H7 (cell line): Measurements from ENCODE around the gene NRF1. TPM values are rescaled to one million over a fixed set of nuclear protein-coding genes. Genes with fewer than 3 reads are reported as not detected.

Experiments used
- DNase-seq: peaks from one replicate; pipeline ENCODE4 v3.0.0; 2012
- H3K27me3 ChIP-seq: 2 replicates; pipeline ENCODE4 v1.6.0; 2011; ENCODE audit warnings: mild to moderate bottlenecking, low read length; ENCODE audit not compliant: control insufficient read depth, insufficient read depth
- H3K36me3 ChIP-seq: replicated peaks from 2 replicates; pipeline ENCODE4 v1.5.1; 2011; ENCODE audit warnings: low read length; ENCODE audit not compliant: control insufficient read depth, insufficient read depth
- H3K4me3 ChIP-seq: 2 replicates; pipeline ENCODE4 v1.5.1; 2011; ENCODE audit warnings: low read depth, mild to moderate bottlenecking, control low read depth, low read length, moderate library complexity; ENCODE audit not compliant: insufficient read depth
- total RNA-seq: library from RNA; depleted of rRNA; stranded (reverse); fragments of >200 nt; shearing (Covaris generic); gene quantifications from 2 replicates; pipeline ENCODE4 v1.2.3, GENCODE V29; 2014

NRF1 gene
- total RNA-seq, 1 experiment from 2014 or later = 13.7 TPM

DNA sequence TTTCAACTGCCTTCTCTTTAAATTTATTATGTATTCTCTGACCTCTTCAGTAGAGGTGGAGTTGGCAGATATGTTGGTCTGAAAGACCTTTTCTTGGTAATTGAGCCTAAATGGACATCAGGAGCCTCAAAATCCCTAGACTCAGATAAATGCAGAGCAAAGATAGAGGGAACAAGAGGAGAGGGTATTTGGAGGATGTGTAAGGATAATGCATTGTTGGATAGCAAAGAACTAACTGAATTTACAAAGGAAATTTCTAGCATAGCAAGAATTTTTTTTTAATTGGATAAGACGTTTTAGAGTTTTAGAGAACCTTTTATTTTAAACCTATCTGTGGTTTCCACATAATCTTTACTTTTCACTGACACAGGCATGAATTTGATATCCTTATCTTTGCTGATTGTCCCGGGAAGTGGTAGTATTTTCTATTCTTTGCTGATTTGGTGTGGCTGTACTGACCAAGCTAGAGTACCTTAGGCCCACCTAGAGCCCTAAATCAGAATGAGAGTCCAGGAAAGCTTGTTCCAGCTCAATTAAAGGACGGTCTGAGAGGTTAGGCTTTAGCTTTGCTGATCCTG lies 91.3 kb downstream of the NRF1 start:
- Histone ChIP-seq H3K27me3 (no peaks in the 10 kb centered on the region), H3K36me3 (no peaks in the 10 kb centered on the region), H3K4me3 (no peak overlapping the region)
- DNase-seq = no peak

DNA sequence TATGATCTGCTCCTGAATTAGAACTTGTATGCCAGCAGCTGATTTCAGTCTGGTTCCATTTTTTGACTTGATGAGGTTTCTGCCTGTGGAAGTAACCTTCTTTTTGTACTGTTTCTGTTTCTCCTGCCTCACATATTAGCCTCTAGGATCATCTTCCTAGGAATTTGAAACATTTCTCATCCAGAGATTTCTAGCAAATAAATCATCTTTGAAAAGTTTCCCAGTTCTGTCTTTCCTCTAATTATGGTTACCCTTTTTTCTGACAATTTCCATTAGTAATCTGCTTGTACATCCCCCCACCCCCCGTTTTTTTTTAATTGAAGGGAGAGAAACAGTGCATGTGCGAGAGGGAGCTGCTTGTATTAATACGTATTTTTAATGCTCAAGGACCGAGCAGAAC lies 92.2 kb downstream of the NRF1 start:
- no peaks in the 10 kb centered on the region for H3K36me3 ChIP-seq
- no peaks in the 10 kb centered on the region for H3K27me3 ChIP-seq
- DNase-seq = no peak
- no peak overlapping the region for H3K4me3 ChIP-seq

- H3K36me3 ChIP-seq = peaks cover 6% of the 10 kb centered on the region
- H3K4me3 ChIP-seq = no peak overlapping the region
- DNase-seq = no peak
- H3K27me3 ChIP-seq = no peaks in the 10 kb centered on the region
Measured at GRCh38 chr7:129707910-129708499, 96.5 kb downstream of the NRF1 start.

DNA sequence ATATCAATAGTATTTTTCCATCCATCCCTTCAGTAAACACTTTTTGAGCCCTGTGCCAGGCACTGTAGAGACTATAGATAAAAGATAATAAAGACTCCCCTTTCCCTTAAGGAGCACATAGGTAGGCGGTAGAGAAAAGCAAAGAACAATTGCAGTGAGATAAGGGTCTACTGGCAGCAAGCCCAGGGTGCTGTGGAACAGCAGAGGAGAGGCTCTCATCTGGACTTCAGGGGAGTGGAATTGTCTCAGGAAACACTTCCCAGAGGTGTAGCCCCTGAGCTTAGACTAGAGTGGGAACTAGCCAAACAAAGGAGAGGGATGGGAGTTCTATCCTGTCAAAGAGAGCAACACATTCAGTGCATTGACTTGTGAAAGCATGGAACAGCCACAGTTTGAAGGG lies 102.0 kb downstream of the NRF1 start:
- H3K36me3 ChIP-seq = peaks cover 16% of the 10 kb centered on the region
- no peaks in the 10 kb centered on the region for H3K27me3 ChIP-seq
- DNase-seq = no peak
- no peak overlapping the region for H3K4me3 ChIP-seq

GRCh38 chr7:129714514-129715063 lies 103.1 kb downstream of the NRF1 start:
- peaks cover 14% of the 10 kb centered on the region for H3K36me3 ChIP-seq
- no peak for DNase-seq
- no peaks in the 10 kb centered on the region for H3K27me3 ChIP-seq
- H3K4me3 ChIP-seq = no peak overlapping the region

DNA sequence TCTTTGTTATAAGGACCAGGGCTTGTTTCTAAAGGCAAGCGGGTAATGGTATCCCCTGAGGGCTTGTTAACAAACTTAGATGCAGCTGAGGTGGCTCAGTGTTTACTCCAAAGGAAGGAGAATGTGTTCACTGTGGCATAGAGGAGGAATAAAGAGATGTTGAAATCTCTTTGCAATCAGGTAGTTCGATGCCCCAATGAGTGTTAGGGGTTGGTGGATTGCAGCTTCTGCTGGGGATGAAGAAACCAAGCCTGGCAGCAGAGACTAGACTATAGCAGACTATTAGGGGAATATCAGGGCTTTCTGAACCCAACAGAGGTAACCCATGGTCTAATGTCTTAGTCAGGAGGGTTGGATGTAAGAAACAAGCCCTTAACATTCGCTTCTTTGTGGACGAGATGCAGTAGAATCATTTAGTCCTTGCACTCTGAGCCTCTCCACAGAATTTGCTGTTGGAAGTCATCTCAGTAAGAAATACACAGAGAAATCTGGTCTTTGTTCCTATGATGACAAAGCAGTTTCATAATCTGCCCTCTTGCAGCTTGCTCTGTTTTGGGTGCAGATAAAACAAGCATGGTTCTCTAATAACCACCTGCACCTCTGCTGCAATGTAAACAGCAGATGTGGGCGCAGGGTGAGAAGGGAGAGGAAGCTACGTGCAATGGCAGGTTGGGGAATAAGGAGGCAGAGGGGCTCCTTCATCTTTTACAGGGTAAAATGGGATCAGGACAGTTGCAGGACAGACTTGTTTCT lies 108.6 kb downstream of the NRF1 start:
- no peak for DNase-seq
- Histone ChIP-seq H3K27me3 (no peaks in the 10 kb centered on the region), H3K36me3 (peaks cover 9% of the 10 kb centered on the region), H3K4me3 (no peak overlapping the region)

GRCh38 chr7:129721068-129721467 lies 109.5 kb downstream of the NRF1 start:
- H3K36me3 ChIP-seq = peaks cover 9% of the 10 kb centered on the region
- DNase-seq = no peak
- no peak overlapping the region for H3K4me3 ChIP-seq
- H3K27me3 ChIP-seq = no peaks in the 10 kb centered on the region

DNA sequence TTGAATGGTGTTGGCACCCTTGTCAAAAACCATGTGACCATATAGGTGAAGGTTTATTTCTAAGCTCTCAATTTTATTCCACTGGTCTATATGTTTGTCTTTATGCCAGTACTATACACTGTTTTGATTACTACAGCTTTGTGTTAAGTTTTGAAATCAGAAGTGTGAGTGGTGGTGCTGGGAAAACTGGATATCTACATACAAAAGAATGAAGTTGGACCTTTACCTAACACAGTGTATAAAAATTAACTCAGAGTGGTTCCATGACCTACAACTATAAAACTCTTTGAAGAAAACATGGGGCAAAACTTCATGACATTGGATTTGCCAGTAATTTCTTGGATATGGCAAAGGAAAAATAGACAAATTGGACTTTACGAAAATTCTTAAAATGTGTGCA lies 112.2 kb downstream of the NRF1 start:
- H3K27me3 ChIP-seq = no peaks in the 10 kb centered on the region
- H3K4me3 ChIP-seq = no peak overlapping the region
- no peak for DNase-seq
- peaks cover 2% of the 10 kb centered on the region for H3K36me3 ChIP-seq

GRCh38 chr7:129724796-129725195 lies 113.3 kb downstream of the NRF1 start:
- Histone ChIP-seq H3K36me3 (peaks cover 4% of the 10 kb centered on the region), H3K27me3 (no peaks in the 10 kb centered on the region), H3K4me3 (no peak overlapping the region)
- no peak for DNase-seq

DNA sequence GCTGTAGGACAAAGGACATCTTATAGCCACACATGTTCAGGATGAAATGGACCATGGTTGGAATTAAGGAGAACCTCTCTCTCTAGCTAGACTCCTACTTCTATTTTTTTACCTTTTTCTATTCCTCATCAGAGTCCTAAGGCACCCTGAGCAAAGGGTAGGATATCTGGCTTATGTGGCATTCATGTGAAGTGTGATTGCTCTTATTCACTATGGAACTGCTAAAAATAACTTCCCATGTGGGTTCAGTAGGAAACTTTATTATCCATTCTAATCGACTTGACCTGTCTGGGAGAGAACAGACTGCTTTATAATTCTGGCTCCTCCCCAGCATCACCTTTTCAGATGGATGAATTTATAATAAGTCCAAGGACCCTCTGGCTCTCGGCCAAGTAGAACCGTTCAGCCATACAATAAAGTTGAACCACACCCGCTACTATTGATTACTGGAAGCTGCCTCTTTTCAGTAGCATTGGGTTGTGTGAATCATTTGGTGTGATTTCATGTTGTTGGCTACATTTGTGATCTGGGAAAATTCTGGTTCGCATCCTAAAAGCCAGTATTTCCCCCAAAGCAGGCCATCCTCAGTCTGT lies 117.5 kb downstream of the NRF1 start:
- Histone ChIP-seq H3K36me3 (peaks cover 11% of the 10 kb centered on the region), H3K27me3 (no peaks in the 10 kb centered on the region), H3K4me3 (no peak overlapping the region)
- DNase-seq = no peak

GRCh38 chr7:129729511-129729910 lies 118.0 kb downstream of the NRF1 start:
- no peaks in the 10 kb centered on the region for H3K27me3 ChIP-seq
- DNase-seq = no peak
- H3K4me3 ChIP-seq = no peak overlapping the region
- H3K36me3 ChIP-seq = peaks cover 11% of the 10 kb centered on the region

GRCh38 chr7:129730159-129730558 lies 118.6 kb downstream of the NRF1 start:
- peaks cover 13% of the 10 kb centered on the region for H3K36me3 ChIP-seq
- no peak for DNase-seq

GRCh38 chr7:129734400-129734799 lies 122.9 kb downstream of the NRF1 start:
- no peak for DNase-seq
- H3K27me3 ChIP-seq = no peaks in the 10 kb centered on the region
- H3K36me3 ChIP-seq = peaks cover 8% of the 10 kb centered on the region
- H3K4me3 ChIP-seq = no peak overlapping the region

More at GRCh38 chr7:129730159-129730558, 118.6 kb downstream of the NRF1 start:
- Histone ChIP-seq H3K4me3 (no peak overlapping the region), H3K27me3 (no peaks in the 10 kb centered on the region)

- H3K4me3 ChIP-seq = no peak overlapping the region
- H3K36me3 ChIP-seq = peaks cover 4% of the 10 kb centered on the region
- no peaks in the 10 kb centered on the region for H3K27me3 ChIP-seq
- no peak for DNase-seq
Measured at GRCh38 chr7:129739427-129739826, 127.9 kb downstream of the NRF1 start.
